ENCODE measurements around the gene PRKAR1A.

DNA sequence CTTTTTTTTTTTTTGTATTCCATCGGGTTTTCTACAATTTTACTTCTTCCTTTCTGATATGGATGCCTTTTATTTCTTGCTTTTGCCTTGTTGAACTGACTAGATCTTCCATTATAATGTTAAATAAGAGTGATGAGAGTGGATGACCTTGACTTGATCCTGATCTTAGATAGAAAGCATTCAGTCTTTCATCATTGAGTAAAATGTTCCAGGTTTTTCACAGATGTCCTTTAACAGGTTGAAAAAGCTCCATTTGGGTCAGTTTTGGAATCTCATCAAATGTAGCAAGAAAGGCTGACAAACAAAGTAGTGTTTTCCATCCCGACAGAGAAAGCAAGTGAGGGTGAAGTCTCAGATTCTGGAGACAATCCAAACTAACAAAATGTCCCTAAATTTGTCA is 27.8 kb upstream of the PRKAR1A start:
- TF ChIP-seq, protein P1, sequence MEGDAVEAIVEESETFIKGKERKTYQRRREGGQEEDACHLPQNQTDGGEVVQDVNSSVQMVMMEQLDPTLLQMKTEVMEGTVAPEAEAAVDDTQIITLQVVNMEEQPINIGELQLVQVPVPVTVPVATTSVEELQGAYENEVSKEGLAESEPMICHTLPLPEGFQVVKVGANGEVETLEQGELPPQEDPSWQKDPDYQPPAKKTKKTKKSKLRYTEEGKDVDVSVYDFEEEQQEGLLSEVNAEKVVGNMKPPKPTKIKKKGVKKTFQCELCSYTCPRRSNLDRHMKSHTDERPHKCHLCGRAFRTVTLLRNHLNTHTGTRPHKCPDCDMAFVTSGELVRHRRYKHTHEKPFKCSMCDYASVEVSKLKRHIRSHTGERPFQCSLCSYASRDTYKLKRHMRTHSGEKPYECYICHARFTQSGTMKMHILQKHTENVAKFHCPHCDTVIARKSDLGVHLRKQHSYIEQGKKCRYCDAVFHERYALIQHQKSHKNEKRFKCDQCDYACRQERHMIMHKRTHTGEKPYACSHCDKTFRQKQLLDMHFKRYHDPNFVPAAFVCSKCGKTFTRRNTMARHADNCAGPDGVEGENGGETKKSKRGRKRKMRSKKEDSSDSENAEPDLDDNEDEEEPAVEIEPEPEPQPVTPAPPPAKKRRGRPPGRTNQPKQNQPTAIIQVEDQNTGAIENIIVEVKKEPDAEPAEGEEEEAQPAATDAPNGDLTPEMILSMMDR (IDR thresholded peaks at IDR 0.05) = no peak
- TF ChIP-seq POLR2AphosphoS5 (IDR thresholded peaks at IDR 0.05) (no peak), POLR2A (IDR thresholded peaks at IDR 0.05) (no peak)

All from prostate gland (tissue), 2 donors.